Measurements from ENCODE around the gene RNF144A. TPM values are rescaled to one million over a fixed set of nuclear protein-coding genes. Genes with fewer than 3 reads are reported as not detected.

RNF144A gene
- total and polyA plus RNA-seq, 11 donors: 3.5 to 27.2 (median 11.9) TPM

DNA sequence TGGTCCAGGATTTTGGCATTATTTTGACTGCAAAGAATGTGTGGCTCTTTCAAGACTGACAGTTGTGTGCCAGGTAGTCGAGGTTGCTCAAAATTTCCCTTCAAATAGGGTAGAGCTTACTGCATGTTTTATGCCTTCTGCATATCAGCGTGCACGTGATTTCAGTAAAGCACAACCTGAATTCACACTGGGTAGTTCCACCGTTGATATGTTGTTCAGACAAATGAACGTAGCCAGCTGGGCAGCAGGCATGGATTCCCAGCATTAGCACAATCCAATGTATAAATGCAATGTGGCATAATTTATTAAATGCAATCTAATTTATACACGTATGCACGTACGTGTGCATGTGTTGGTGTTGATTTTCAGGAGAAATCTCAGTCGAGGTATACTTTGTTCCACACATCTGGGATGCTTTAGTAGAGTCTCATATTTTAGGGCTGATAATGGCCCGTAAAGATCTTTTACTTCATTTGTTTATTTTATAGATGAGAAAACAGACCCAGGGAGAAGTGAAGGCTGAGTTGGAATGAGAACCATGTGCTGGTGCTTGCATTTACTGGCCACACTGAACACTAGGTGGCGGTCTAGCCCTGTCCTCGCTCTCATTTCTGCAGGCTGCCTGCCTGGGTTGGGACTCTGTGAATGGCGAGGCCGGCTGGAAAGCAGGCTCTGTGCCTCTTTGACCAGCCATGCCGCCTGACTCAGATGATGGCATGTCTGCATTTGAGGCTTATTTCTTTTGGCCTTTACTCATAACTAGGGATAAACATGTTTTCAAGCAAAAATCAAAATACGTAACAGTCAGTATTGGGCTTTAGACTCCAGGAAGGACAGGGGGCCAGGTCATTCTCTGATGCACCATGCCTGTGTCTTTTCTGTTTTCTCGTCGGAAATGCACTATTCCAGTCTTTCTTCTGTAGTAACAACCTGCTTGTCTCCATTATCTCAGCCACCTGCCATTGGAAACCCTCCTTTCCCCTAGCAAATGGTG, 120.4 kb downstream of the RNF144A start:
- DNase-seq: peak; percentile 50 to 79 (median 54)
- TF ChIP-seq POLR2A (IDR thresholded peaks at IDR 0.05): no peak
- TF ChIP-seq, protein P1, sequence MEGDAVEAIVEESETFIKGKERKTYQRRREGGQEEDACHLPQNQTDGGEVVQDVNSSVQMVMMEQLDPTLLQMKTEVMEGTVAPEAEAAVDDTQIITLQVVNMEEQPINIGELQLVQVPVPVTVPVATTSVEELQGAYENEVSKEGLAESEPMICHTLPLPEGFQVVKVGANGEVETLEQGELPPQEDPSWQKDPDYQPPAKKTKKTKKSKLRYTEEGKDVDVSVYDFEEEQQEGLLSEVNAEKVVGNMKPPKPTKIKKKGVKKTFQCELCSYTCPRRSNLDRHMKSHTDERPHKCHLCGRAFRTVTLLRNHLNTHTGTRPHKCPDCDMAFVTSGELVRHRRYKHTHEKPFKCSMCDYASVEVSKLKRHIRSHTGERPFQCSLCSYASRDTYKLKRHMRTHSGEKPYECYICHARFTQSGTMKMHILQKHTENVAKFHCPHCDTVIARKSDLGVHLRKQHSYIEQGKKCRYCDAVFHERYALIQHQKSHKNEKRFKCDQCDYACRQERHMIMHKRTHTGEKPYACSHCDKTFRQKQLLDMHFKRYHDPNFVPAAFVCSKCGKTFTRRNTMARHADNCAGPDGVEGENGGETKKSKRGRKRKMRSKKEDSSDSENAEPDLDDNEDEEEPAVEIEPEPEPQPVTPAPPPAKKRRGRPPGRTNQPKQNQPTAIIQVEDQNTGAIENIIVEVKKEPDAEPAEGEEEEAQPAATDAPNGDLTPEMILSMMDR (IDR thresholded peaks at IDR 0.05): peak; percentile 43 to 79 (median 63)
- intact Hi-C loops (cut with DNase I): loop anchor here in 2 of 10 donors (5.0 kb wide), 2 partner anchors 120 to 140 kb away; partner anchors contain the start of gene RNF144A (in 1 of the 2)
- H3K36me3 ChIP-seq: peaks cover 0 to 80% (median 41%) of the 10 kb centered on the region in 9 donors
- no peak overlapping the region for H3K27ac ChIP-seq
- no peaks in the 10 kb centered on the region for H3K9me3 ChIP-seq
- ATAC-seq: peak in 3 of 4 donors; percentile 71 to 82 (median 78)
- 68 to 79% (median 74%) methylated on average over 18 of the region's 18 CpGs for WGBS, 4 donors
- H3K4me1 ChIP-seq: peaks cover 0 to 12% (median 0%) of the 10 kb centered on the region in 12 donors
- H3K27me3 ChIP-seq: no peaks in the 10 kb centered on the region
- no peak overlapping the region for H3K4me3 ChIP-seq

DNA sequence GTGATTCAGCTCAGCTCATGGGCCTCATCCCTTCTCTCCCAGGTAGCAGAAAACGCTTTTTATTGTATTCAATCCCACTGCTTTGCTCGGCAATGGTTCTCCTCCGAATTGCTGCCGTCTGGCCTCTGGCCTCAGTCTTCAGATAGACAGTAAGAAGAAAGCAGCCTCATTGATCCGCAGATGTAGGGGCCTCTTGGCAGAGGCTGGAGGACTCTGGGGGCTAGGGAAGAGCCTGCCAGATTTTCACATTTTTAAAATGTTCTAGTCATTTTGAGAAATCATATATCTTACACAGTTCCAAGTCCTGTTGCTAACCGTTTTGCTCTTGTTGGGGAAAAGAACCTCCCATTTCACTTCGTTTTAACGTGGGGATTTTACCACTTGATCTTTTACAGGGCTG, 123.3 kb downstream of the RNF144A start:
- H3K4me1 ChIP-seq: peaks cover 0 to 10% (median 2%) of the 10 kb centered on the region in 12 donors
- no peak overlapping the region for H3K27ac ChIP-seq
- intact Hi-C loops (cut with DNase I): loop anchor here in 3 of 10 donors (5.0 kb wide), 3 partner anchors 123 to 213 kb away; partner anchors contain the start of gene RNF144A (in 2 of the 3)
- WGBS, 4 donors: 83 to 89% (median 86%) methylated on average over 8 of the region's 8 CpGs
- no peaks in the 10 kb centered on the region for H3K9me3 ChIP-seq
- TF ChIP-seq, protein P1 (IDR thresholded peaks at IDR 0.05): no peak
- TF ChIP-seq POLR2A (IDR thresholded peaks at IDR 0.05): no peak
- no peaks in the 10 kb centered on the region for H3K27me3 ChIP-seq
- H3K36me3 ChIP-seq: peaks cover 0 to 52% (median 31%) of the 10 kb centered on the region in 9 donors
- DNase-seq (no peak), ATAC-seq (no peak)
- H3K4me3 ChIP-seq: no peak overlapping the region

DNA sequence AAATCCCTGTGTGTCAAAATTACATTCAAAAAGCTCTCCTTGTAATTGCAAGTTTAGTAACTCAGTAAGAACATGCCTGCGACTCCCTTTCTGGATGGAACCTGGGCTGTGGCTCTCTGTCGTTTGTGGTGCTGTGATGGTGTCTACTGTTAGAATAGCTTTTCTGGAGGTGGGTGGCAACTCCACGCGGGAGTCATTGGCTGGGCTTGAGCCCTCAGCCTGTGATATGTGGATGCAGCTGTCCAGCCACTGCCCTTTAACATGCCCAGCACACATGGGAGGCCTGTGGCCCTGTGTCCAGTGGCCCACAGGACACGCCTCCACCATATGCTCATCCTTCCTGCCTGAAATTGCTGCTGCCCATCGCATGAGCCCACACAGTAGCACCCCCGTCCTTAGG, 124.2 kb downstream of the RNF144A start:
- ATAC-seq: no peak
- 75 to 90% (median 88%) methylated on average over 7 of the region's 7 CpGs for WGBS, 4 donors
- DNase-seq: no peak
- Histone ChIP-seq H3K4me1 (peaks cover 0 to 16% (median 2%) of the 10 kb centered on the region in 12 donors), H3K9me3 (no peaks in the 10 kb centered on the region), H3K27me3 (no peaks in the 10 kb centered on the region), H3K36me3 (peaks cover 0 to 43% (median 25%) of the 10 kb centered on the region in 9 donors), H3K4me3 (no peak overlapping the region), H3K27ac (no peak overlapping the region)
- intact Hi-C loops (cut with DNase I): loop anchor here in 3 of 10 donors (5.0 kb wide), 3 partner anchors 124 to 214 kb away; partner anchors contain the start of gene RNF144A (in 2 of the 3)
- TF ChIP-seq, protein P1 (IDR thresholded peaks at IDR 0.05): no peak
- no peak for TF ChIP-seq POLR2A (IDR thresholded peaks at IDR 0.05)

DNA sequence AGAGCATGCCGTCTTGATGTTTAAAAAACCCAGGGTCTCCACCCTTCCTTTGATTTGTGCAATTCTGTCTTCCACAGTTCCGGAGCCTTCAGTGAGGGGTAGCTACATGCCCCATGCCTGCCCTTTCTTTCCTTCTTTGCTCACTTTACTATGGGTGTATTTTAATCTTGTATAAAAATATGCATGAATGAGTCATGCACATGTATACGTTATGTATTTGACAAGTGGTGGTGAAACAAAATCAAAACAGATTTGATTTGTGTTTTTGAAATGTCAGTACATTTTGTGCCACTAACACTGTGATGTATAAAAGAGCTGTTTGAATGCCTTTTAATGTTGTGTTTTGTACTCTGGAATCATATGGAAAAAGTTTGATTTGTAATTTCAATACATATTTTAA, 126.5 kb downstream of the RNF144A start:
- intact Hi-C loops (cut with DNase I): loop anchor here in 8 of 10 donors (1.0 to 5.0 kb wide), 7 partner anchors 126 to 216 kb away; partner anchors contain the start of gene RNF144A (in 2 of the 8)
- ATAC-seq: no peak
- 75 to 84% (median 83%) methylated on average over 3 of the region's 3 CpGs for WGBS, 4 donors
- DNase-seq: no peak
- Histone ChIP-seq H3K27ac (peak overlapping the region in 1 of 12 donors; percentile 4), H3K9me3 (no peaks in the 10 kb centered on the region), H3K36me3 (peaks cover 0 to 35% (median 19%) of the 10 kb centered on the region in 9 donors), H3K27me3 (no peaks in the 10 kb centered on the region), H3K4me1 (peaks cover 0 to 17% (median 2%) of the 10 kb centered on the region in 12 donors), H3K4me3 (no peak overlapping the region)
- TF ChIP-seq POLR2A (IDR thresholded peaks at IDR 0.05): no peak
- TF ChIP-seq, protein P1 (IDR thresholded peaks at IDR 0.05): no peak
